ES-I3 (cell line): ENCODE data around the gene TIMM44.
"Not testable (repeated sequence)": the region's sequence is repeated elsewhere in the genome, so short reads cannot be mapped to it uniquely, and the experiment has no call there.

ENCODE experiments used
- H3K36me3 ChIP-seq: 2 replicates; pipeline ENCODE4 v1.6.1; 2013; ENCODE audit warnings: mild to moderate bottlenecking, low read length, control low read depth, moderate library complexity; ENCODE audit not compliant: insufficient read depth
- H3K4me1 ChIP-seq: 2 replicates; pipeline ENCODE4 v1.6.1; 2013; ENCODE audit warnings: mild to moderate bottlenecking, control low read depth, low read length; ENCODE audit not compliant: insufficient read depth
- H3K9ac ChIP-seq: 2 replicates; pipeline ENCODE4 v1.6.1; 2013; ENCODE audit warnings: low read depth, mild to moderate bottlenecking, low read length, moderate library complexity
- H3K9me3 ChIP-seq: 2 replicates; pipeline ENCODE4 v1.6.1; 2013; ENCODE audit warnings: mild to moderate bottlenecking, low read length, moderate library complexity; ENCODE audit not compliant: control insufficient read depth, insufficient read depth

Gene TIMM44

GRCh38 chr19:7921302-7921966, 22.0 kb downstream of the TIMM44 start:
- Histone ChIP-seq H3K9me3 (no peaks in the 10 kb centered on the region), H3K36me3 (no peaks in the 10 kb centered on the region), H3K4me1 (peaks cover 3% of the 10 kb centered on the region; the same call in 1 of the 2 replicates), H3K9ac (peak overlapping the region; percentile 31; the same call in 1 of the 2 replicates)

GRCh38 chr19:7920519-7921301, 22.8 kb downstream of the TIMM44 start:
- H3K36me3 ChIP-seq: no peaks in the 10 kb centered on the region
- H3K9me3 ChIP-seq: no peaks in the 10 kb centered on the region
- H3K9ac ChIP-seq: peak overlapping the region; percentile 71; the same call in 1 of the 2 replicates

GRCh38 chr19:7919610-7920518, 23.6 kb downstream of the TIMM44 start, which contains the start of gene SNAPC2:
Gene SNAPC2 (plus strand): TSS chr19:7920338. CDS start chr19:7920367, 29 bp downstream.
- Histone ChIP-seq H3K4me1 (peaks cover 3% of the 10 kb centered on the region; the same call in 1 of the 2 replicates), H3K9ac (peak within 1 kb of the TSS; percentile 71), H3K9me3 (no peaks in the 10 kb centered on the region), H3K36me3 (no peaks in the 10 kb centered on the region)

More at GRCh38 chr19:7920519-7921301, 22.8 kb downstream of the TIMM44 start:
- H3K4me1 ChIP-seq: peaks cover 3% of the 10 kb centered on the region; the same call in 1 of the 2 replicates

GRCh38 chr19:7918615-7919421, 24.6 kb downstream of the TIMM44 start:
- H3K9me3 ChIP-seq: no peaks in the 10 kb centered on the region
- peaks cover 3% of the 10 kb centered on the region; the same call in 1 of the 2 replicates for H3K4me1 ChIP-seq
- H3K9ac ChIP-seq: peak overlapping the region; percentile 71; the same call in 1 of the 2 replicates
- no peaks in the 10 kb centered on the region for H3K36me3 ChIP-seq

- H3K9ac ChIP-seq: peak overlapping the region; percentile 63; the same call in 1 of the 2 replicates
- H3K36me3 ChIP-seq, H3K4me1 ChIP-seq: not testable (repeated sequence)
Observed at GRCh38 chr19:7918062-7918614, 25.3 kb downstream of the TIMM44 start.

GRCh38 chr19:7917267-7918061, 26.0 kb downstream of the TIMM44 start:
- Histone ChIP-seq H3K4me1 (peaks cover 3% of the 10 kb centered on the region; the same call in 1 of the 2 replicates), H3K9ac (peak overlapping the region; percentile 63; the same call in 1 of the 2 replicates), H3K9me3 (no peaks in the 10 kb centered on the region), H3K36me3 (no peaks in the 10 kb centered on the region)

More at GRCh38 chr19:7918062-7918614, 25.3 kb downstream of the TIMM44 start:
- H3K9me3 ChIP-seq: not testable (repeated sequence)

GRCh38 chr19:7916955-7917266, 26.6 kb downstream of the TIMM44 start:
- H3K4me1 ChIP-seq: peaks cover 3% of the 10 kb centered on the region; the same call in 1 of the 2 replicates
- H3K36me3 ChIP-seq: no peaks in the 10 kb centered on the region
- peak overlapping the region; percentile 63; the same call in 1 of the 2 replicates for H3K9ac ChIP-seq
- H3K9me3 ChIP-seq: no peaks in the 10 kb centered on the region

- no peaks in the 10 kb centered on the region for H3K36me3 ChIP-seq
- H3K9me3 ChIP-seq: no peaks in the 10 kb centered on the region
- peaks cover under 1% of the 10 kb centered on the region; the same call in 1 of the 2 replicates for H3K4me1 ChIP-seq
- H3K9ac ChIP-seq: peak overlapping the region; percentile 63
Observed at GRCh38 chr19:7916103-7916954, 27.1 kb downstream of the TIMM44 start.

- no peaks in the 10 kb centered on the region for H3K9me3 ChIP-seq
- peak overlapping the region; percentile 63 for H3K9ac ChIP-seq
- no peaks in the 10 kb centered on the region; the same call in 1 of the 2 replicates for H3K4me1 ChIP-seq
- no peaks in the 10 kb centered on the region for H3K36me3 ChIP-seq
Observed at GRCh38 chr19:7915250-7916102, 28.0 kb downstream of the TIMM44 start.

- Histone ChIP-seq H3K9ac (no peak within 1 kb of the TSS), H3K4me1 (no peaks in the 10 kb centered on the region; the same call in 1 of the 2 replicates), H3K9me3 (no peaks in the 10 kb centered on the region), H3K36me3 (no peaks in the 10 kb centered on the region)
Observed at GRCh38 chr19:7914598-7915045, 28.8 kb downstream of the TIMM44 start, which contains the start of gene TGFBR3L. Gene TGFBR3L (plus strand): TSS chr19:7914830.

- Histone ChIP-seq H3K4me1 (no peaks in the 10 kb centered on the region; the same call in 1 of the 2 replicates), H3K9ac (no peak overlapping the region), H3K9me3 (no peaks in the 10 kb centered on the region), H3K36me3 (no peaks in the 10 kb centered on the region)
Observed at GRCh38 chr19:7914099-7914498, 29.4 kb downstream of the TIMM44 start.
